ENCODE measurements around the gene TNIP1.

Gene TNIP1

DNA sequence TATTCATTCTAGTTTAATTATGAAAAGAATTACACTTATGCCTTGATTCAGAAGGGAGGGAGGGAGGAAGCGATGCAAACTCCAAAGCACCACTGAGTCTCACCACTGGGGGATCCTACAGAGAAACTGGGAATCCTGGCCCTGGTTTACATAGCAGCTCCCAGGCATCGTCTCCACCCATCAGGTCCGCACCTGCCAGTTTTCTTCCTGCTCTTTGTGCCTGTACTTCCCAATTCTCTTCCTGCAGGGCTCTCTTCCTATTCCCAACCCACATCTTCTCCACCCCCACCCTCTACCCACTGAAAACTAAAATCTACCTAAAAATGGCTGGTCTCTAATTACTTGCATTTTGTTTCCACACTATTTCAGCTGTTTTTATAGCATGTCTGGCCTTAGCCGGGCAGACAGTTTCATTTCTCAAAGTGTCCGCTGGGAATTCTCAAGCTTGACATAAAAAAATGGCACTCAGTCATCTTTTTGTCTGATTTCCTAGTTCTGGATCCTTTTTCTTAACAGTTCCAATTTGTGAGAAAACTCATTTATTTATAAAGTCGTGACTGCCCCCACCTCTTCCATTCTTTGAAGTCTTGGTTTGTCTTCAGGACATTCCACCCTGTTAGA is 1.6 kb upstream of the TNIP1 start:
- DNase-seq = no peak

- DNase-seq = no peak
Measured at GRCh38 chr5:151081431-151082281, 822 bp upstream of the TNIP1 start.

- peak; percentile 70 for DNase-seq
Measured at GRCh38 chr5:151079838-151080612, 809 bp downstream of the TNIP1 start.

DNA sequence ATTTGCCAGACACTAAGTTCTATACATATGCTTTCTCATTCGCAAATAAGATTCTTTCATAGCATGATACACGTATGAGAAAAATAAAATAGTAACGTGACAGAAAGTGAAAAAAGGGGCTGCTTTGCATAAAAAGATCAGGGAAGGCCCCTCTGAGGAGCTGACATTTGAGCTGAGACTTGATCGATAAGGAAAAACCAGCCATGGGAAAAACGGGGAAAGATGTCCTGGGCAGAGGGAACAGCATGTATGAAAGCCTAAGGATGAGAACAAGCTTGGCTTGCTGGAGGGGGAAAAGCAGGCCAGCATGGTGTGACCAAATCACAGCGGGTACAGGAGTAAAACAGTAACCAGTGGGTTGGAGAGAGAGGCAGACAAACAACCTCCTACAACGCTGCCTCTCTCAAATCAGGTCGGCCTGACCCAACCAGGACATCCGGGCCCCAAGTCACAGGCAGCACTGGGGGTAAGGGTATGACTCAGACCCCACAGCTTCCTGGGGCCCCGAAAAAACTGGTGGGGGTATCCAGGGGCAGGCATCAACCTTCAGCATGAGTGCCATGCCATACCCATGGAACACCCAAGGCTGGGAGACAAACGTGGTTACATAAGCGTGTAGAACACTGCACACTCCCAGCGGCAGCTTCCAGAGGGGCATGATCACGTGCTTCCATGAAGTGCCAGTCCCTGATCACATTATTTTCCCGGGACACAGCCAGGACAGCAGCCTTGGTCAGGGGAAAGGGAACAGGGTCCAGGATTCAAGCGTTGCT is 2.2 kb downstream of the TNIP1 start:
- peak; percentile 93 for DNase-seq

DNA sequence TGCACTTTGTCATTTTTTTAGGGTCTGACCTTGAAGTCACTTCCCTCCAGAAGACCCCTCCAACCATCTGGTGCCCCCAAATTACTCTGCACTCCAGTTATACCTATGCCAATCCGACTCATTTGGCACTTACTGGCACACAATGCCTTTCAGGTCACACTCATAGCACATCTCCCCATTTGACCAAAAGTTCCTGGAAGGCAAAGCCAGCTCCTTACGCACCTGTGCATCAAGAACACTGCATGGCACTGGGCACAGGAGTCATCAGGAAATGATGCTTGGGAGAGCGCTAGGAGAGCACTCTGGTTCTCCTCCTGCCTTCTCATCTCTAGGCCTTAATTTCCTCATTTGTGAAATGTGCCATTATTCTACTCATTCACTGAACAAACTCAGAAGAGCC is 2.9 kb downstream of the TNIP1 start:
- peak; percentile 52 for DNase-seq

DNA sequence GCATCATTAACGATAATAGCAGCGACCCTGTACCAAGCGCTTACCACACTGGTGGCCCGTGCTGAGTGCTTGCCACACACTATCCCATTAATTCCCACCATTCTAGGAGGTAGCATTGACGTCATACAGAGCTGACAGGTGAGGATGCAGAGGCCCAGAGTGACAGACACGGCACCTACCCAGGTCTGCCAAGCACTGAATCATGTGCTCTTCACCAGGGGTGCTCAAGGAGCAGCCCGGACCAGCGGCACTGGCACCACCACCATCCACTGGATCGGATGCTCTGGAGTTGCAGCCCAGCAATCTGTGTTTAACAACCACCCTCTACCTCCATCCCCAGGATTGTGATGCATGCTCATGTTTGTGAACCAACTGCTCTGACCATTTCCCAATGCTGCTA is 3.4 kb downstream of the TNIP1 start:
- no peak for DNase-seq

DNA sequence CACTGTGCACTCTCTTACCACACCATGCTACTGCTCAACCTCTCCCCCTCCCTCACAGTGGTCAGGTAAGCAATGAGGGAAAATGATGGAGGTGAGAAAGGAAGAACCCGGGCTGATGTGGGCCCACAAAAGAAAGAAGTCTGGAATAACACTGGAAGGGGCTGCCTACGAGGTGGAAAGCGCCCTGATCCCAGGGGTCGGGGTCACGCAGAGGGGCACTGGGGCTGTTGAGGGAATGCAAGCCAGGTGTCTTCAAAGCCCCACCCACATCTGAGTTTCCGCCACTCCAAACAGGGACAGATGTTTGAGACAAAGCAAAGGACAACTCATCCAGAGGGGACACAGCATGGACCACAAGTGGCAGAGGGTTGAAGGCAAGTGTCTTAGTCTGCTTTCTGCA is 4.2 kb downstream of the TNIP1 start:
- no peak for DNase-seq

GRCh38 chr5:151075698-151076331 is 5.0 kb downstream of the TNIP1 start:
- no peak for DNase-seq

DNA sequence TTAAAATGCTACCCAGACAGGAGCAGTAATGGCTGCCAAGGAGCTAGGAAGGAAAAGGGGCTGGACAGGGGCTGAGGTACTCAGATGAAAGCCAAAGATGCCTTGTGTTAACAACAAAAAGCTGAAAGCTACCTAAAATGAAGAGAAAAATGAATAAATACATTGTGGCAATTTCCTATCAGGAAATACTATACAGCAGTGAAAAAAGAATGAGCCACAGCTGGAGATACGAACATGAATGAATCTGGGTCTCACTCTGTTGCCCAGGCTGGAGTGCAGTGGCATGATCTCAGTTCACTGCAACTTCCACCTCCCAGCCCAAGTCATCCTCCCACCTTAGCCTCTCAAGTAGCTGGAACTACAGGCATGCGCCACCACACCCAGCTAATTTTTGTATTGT is 6.3 kb downstream of the TNIP1 start:
- no peak for DNase-seq

DNA sequence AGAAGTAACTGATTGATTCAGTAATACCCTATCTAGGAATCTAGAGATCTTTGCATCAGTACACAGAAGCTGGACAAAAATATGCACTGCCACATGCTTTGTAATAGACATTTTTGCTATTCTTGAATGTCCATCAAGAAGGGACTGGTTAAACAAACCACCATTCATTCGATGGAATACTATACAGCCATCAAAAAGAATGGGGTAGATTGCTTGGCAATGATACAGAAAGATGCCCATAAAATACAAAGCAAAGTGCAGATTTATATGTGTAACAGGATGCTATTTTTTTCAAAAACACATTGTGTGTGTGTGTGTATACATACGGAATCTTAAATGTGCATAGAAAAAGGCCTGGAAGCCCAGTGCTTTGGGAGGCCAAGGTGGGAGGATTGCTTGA is 7.6 kb downstream of the TNIP1 start:
- no peak for DNase-seq

DNA sequence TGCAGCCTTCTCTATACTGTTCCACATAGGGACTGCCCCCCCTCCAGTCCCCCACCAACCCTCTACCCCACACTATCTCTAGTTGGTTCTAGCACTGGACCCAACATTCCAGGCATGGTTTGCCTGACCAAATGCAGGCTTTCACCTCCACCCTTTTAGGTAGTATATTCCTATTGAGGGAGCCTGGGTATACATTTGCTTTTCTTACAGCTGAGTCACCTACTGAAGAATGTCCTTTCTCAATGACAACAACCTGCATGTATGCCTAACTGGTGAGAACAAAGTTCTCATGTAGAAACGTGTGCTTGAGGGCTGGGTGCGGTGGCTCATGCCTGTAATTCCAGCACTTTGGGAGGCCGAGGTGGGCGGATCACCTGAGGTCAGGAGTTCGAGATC is 8.2 kb downstream of the TNIP1 start:
- DNase-seq = no peak

GRCh38 chr5:151071848-151072629 is 8.8 kb downstream of the TNIP1 start:
- no peak for DNase-seq

DNA sequence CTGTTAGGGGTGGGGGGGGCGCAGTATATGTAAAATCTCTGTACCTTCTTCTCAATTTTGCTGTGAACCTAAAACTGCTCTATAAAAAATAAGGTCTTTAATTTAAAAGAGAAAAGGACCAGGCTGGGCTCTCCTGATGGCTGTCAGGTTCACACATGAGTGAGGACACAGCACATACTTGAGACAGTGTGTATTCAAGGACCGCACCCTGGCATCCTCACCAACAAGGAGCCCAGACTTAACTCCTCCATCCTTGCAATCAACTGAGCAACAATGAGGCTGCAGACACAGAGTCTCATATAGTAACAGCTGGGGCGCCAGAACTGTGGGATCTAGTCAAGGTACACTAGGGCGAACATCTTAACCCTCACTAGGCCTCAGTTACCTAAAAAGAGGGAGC is 9.8 kb downstream of the TNIP1 start:
- no peak for DNase-seq

GRCh38 chr5:151070449-151070848 is 10.4 kb downstream of the TNIP1 start:
- no peak for DNase-seq

GRCh38 chr5:151068433-151069197 is 12.2 kb downstream of the TNIP1 start:
- peak; percentile 16 for DNase-seq

GRCh38 chr5:151067632-151068432 is 13.0 kb downstream of the TNIP1 start:
- no peak for DNase-seq

DNA sequence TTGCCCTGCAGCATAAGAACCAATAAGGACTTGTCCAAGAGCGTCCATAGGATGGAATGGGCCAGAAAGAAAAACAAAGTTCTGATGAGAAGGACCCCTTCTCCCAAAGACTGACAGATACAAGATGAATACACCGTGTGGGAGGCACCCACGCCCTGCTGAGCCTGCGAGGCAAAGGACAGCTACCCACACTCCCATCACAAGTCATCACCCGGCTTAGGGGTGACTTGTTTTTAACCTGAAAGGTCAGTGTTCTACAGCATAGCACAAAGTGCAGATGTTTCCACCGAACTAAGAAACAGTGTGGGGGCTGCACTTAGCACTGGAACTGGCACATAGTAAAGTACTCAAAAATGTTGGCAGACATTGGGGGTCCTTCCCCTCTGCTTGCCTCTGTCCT is 13.9 kb downstream of the TNIP1 start:
- no peak for DNase-seq

DNA sequence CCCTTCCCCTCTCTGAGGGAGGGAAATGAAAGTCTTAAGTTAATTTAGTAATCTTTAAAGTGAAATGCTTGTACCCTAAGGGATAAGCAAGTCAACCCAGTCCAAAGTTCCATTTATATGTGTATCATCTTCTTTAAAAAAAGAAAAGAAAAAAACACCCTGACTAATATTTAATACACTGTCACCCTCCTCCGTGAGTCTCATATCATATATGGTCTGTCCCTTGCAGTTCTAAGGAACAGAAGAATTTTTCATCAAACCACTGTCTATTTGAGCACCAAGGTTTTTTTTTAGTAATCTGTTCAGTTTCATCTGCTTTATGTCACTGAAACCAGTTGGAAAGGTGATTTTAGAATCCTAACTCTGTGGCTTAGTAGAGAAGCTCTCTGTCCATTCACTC is 15.2 kb downstream of the TNIP1 start:
- DNase-seq = no peak

DNA sequence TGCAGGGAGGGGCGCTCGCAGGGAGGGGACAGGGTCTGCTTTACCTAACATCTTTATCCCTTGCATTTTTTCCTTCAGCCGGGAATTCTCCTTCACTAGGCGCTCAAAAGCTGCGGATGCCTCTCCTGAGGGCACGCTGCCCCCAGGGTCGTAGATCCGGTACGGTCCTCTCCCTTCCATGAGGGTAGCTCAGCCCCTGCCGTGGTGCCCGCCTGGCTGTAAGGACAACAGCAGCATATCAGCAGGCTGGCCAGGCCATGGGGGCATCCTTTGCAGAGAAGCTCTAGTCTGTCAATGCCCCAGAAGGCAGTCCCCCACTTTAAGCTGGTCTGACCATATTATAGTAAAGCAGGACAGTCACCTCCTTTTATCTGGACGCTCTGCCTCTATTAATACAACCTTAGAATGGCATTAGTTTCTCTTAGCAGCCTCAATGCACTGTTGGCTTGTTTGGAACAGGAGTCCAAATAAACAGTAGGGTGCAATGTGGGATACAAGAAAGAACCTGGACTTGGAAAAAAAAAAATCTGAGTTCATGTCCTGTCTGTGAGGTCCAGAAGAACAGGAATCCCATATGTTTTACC is 15.8 kb downstream of the TNIP1 start:
- no peak for DNase-seq
